Peyer's patch (tissue), 4 donors: ENCODE results near the gene TRIM47. TPM values are rescaled to one million over a fixed set of nuclear protein-coding genes. Genes with fewer than 3 reads are reported as not detected.

ENCODE experiments used
- DNase-seq, 3 donors: peaks; one replicate each; pipeline ENCODE4 v3.0.0-alpha.2; 2017 to 2019
- H3K27ac ChIP-seq, 4 donors: fragments of 200-600 bp; sonication (generic); one replicate each; pipeline ENCODE4 v1.5.1; 2016 to 2019
- H3K27me3 ChIP-seq, 2 donors: fragments of 200-600 bp; sonication (generic); one replicate each; pipeline ENCODE4 v1.5.1; 2019
- H3K36me3 ChIP-seq, 3 donors: fragments of 200-600 bp; sonication (generic); one replicate each; pipeline ENCODE4 v1.5.1; 2016 to 2019
- H3K4me1 ChIP-seq, 4 donors: fragments of 200-600 bp; sonication (generic); one replicate each; pipeline ENCODE4 v1.5.1; 2016 to 2019
- H3K4me3 ChIP-seq, 4 donors: fragments of 200-600 bp; sonication (generic); 1 replicate in 3 of 4; 2 replicates in 1 of 4; pipeline ENCODE4 v1.5.1; 2016 to 2019; ENCODE audit warnings: mild to moderate bottlenecking in 1 of 4
- H3K9me3 ChIP-seq, 4 donors: fragments of 200-600 bp; sonication (generic); one replicate each; pipeline ENCODE4 v1.5.1; 2016 to 2019; ENCODE audit warnings: mild to moderate bottlenecking in 1 of 4
- POLR2A ChIP-seq, 2 donors: fragments of 450-650 bp; IDR thresholded peaks; one replicate each; pipeline ENCODE4 v1.5.1; 2017; ENCODE audit warnings: antibody characterized with exemption in 2 of 2, mild to moderate bottlenecking in 2 of 2, moderate library complexity in 2 of 2
- total RNA-seq, 4 donors: library from RNA; depleted of rRNA; stranded (reverse); fragments of >200 nt; gene quantifications; one replicate each; pipeline ENCODE4 v1.1.0, GENCODE V29; 2016
- TF ChIP-seq, protein P1 (sequence below), 6 experiments: fragments of 450-650 bp in 4 of 6; fragments of 200-600 bp in 2 of 6; sonication (generic) in 1 of 6; IDR thresholded peaks; one replicate each; pipeline ENCODE4 v1.5.1; 2017 to 2019; ENCODE audit warnings: antibody characterized with exemption in 6 of 6, mild to moderate bottlenecking in 3 of 6, moderate library complexity in 1 of 6

TRIM47 gene
- total RNA-seq, 4 donors from 2014 or later, result 16.5 to 61.4 (median 45.7) TPM

DNA sequence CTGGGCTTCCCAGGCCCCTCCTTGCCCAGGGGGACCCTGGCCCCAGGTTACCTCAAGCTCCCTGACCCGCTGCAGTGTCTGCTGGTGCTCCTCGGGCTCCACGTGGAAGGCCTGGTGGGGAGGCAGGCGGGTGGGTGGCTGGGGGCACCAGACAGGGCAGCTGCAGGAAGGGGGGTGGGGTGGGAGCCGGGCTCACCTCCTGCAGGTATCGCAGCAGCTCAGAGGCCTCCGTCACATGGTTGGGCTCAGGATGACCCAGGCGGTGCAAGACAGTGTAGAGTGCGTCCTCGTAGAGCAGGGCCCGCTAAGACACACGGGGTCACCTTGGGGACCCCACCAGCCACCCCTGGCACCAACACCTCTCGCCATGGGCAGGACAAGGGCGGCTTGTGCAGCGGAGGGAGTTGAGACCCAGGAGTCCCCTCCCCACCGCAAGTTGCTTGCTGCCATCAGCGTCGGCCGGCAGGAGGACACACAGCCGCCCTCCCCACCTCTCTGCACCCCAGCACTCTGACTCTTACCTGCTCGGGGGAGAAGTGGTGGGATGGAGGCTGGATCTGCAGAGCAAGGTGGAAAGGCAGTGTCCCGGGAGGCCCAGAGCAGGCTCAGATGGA is 35.3 kb downstream of the TRIM47 start:
- no peaks in the 10 kb centered on the region for H3K9me3 ChIP-seq
- no peak for TF ChIP-seq POLR2A (IDR thresholded peaks at IDR 0.05)
- TF ChIP-seq, protein P1, sequence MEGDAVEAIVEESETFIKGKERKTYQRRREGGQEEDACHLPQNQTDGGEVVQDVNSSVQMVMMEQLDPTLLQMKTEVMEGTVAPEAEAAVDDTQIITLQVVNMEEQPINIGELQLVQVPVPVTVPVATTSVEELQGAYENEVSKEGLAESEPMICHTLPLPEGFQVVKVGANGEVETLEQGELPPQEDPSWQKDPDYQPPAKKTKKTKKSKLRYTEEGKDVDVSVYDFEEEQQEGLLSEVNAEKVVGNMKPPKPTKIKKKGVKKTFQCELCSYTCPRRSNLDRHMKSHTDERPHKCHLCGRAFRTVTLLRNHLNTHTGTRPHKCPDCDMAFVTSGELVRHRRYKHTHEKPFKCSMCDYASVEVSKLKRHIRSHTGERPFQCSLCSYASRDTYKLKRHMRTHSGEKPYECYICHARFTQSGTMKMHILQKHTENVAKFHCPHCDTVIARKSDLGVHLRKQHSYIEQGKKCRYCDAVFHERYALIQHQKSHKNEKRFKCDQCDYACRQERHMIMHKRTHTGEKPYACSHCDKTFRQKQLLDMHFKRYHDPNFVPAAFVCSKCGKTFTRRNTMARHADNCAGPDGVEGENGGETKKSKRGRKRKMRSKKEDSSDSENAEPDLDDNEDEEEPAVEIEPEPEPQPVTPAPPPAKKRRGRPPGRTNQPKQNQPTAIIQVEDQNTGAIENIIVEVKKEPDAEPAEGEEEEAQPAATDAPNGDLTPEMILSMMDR (IDR thresholded peaks at IDR 0.05), result peak in 1 of 6 experiments; percentile 4
- H3K4me3 ChIP-seq, result peak overlapping the region; percentile 44 to 52 (median 48)
- H3K27ac ChIP-seq, result peak overlapping the region; percentile 81 to 93 (median 88)
- no peak for DNase-seq
- H3K4me1 ChIP-seq, result peaks cover 2 to 38% (median 18%) of the 10 kb centered on the region in 4 donors
- H3K27me3 ChIP-seq, result no peaks in the 10 kb centered on the region
- H3K36me3 ChIP-seq, result peaks cover 0 to 35% (median 0%) of the 10 kb centered on the region in 3 donors

- Histone ChIP-seq H3K27me3 (no peaks in the 10 kb centered on the region), H3K4me1 (peaks cover 2 to 33% (median 18%) of the 10 kb centered on the region in 4 donors), H3K36me3 (peaks cover 0 to 29% (median 0%) of the 10 kb centered on the region in 3 donors), H3K9me3 (no peaks in the 10 kb centered on the region), H3K27ac (peak overlapping the region in 2 of 4 donors; percentile 91 to 93), H3K4me3 (peak overlapping the region in 2 of 4 donors; percentile 46 to 52)
- no peak for TF ChIP-seq POLR2A (IDR thresholded peaks at IDR 0.05)
- no peak for DNase-seq
These were observed 36.0 kb downstream of the TRIM47 start for GRCh38 chr17:75842411-75842810.

DNA sequence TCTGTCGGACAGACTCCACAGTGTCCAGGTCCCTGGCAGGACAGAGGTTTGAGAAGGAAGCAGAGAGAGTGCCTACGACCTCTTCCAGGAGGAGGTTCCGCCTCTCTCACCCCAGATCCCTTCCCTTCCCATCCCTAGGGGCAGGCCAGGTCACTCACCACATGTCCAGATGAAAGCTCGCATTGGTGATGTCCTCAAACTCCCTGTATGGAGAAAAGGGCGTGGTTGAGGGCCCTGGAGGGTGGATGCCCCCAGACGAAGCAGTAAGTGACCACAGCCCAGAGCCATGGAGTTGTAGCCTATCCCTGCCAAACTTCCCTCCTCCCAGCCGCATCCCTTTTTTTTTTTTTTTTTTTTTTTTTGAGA is 37.6 kb downstream of the TRIM47 start:
- H3K27ac ChIP-seq, result no peak overlapping the region
- H3K27me3 ChIP-seq, result no peaks in the 10 kb centered on the region
- H3K4me3 ChIP-seq, result no peak overlapping the region
- H3K4me1 ChIP-seq, result peaks cover 0 to 20% (median 16%) of the 10 kb centered on the region in 4 donors
- DNase-seq, result no peak
- no peaks in the 10 kb centered on the region for H3K9me3 ChIP-seq
- TF ChIP-seq, protein P1 (IDR thresholded peaks at IDR 0.05), result no peak
- no peak for TF ChIP-seq POLR2A (IDR thresholded peaks at IDR 0.05)
- peaks cover 0 to 15% (median 0%) of the 10 kb centered on the region in 3 donors for H3K36me3 ChIP-seq

GRCh38 chr17:75839942-75840798 is 38.2 kb downstream of the TRIM47 start:
- DNase-seq, result no peak
- Histone ChIP-seq H3K27ac (no peak overlapping the region), H3K4me1 (peaks cover 0 to 20% (median 10%) of the 10 kb centered on the region in 4 donors), H3K4me3 (no peak overlapping the region), H3K9me3 (no peaks in the 10 kb centered on the region), H3K36me3 (peaks cover 0 to 19% (median 0%) of the 10 kb centered on the region in 3 donors), H3K27me3 (no peaks in the 10 kb centered on the region)
- no peak for TF ChIP-seq POLR2A (IDR thresholded peaks at IDR 0.05)
- TF ChIP-seq, protein P1 (IDR thresholded peaks at IDR 0.05), result no peak

DNA sequence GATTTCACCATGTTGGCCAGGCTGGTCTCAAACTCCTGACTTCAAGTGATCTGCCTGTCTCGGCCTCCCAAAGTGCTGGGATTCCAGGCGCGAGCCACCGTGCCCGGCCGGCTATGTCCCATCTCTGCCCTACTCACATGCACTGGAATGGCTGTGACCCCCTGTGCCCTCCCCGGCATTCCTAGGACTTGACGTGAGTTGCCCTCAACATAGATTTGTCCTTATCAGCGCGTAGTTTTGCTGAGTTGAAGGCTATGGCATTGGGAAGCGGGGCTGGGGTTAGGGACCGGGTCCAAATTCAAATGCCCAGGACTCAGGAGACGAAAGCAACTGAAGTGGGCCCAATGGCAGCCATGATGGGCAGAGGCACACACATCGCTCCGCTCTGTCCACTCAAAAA is 40.0 kb downstream of the TRIM47 start:
- H3K9me3 ChIP-seq, result no peaks in the 10 kb centered on the region
- H3K27ac ChIP-seq, result no peak overlapping the region
- no peak for DNase-seq
- no peaks in the 10 kb centered on the region for H3K27me3 ChIP-seq
- TF ChIP-seq POLR2A (IDR thresholded peaks at IDR 0.05), result no peak
- TF ChIP-seq, protein P1 (IDR thresholded peaks at IDR 0.05), result no peak
- H3K4me1 ChIP-seq, result peaks cover 0 to 10% (median 2%) of the 10 kb centered on the region in 4 donors
- H3K4me3 ChIP-seq, result no peak overlapping the region
- H3K36me3 ChIP-seq, result peaks cover 0 to 24% (median 0%) of the 10 kb centered on the region in 3 donors

- Histone ChIP-seq H3K9me3 (no peaks in the 10 kb centered on the region), H3K27me3 (no peaks in the 10 kb centered on the region), H3K4me3 (no peak overlapping the region), H3K36me3 (peaks cover 0 to 24% (median 0%) of the 10 kb centered on the region in 3 donors), H3K4me1 (peaks cover 0 to 9% (median 4%) of the 10 kb centered on the region in 4 donors), H3K27ac (no peak overlapping the region)
- DNase-seq, result no peak
- TF ChIP-seq, protein P1 (IDR thresholded peaks at IDR 0.05), result no peak
- TF ChIP-seq POLR2A (IDR thresholded peaks at IDR 0.05), result no peak
These were observed 40.5 kb downstream of the TRIM47 start for GRCh38 chr17:75837899-75838298.
